HEK293 (cell line): ENCODE data around the gene DCK.

Source experiments
- CTCF ChIP-seq: fragments of 450-650 bp; formaldehyde crosslinking; IDR thresholded peaks from 2 replicates; pipeline ENCODE4 v1.5.1; 2016; ENCODE audit warnings: missing biosample characterization, missing genetic modification characterization
- MZF1 ChIP-seq: fragments of 450-650 bp; formaldehyde crosslinking; IDR thresholded peaks from 2 replicates; pipeline ENCODE4 v1.5.1; 2017; ENCODE audit warnings: missing biosample characterization, missing genetic modification characterization, borderline replicate concordance
- SCRT2 ChIP-seq: fragments of 450-650 bp; formaldehyde crosslinking; IDR thresholded peaks from 2 replicates; pipeline ENCODE4 v1.5.1; 2016; ENCODE audit warnings: missing biosample characterization, missing genetic modification characterization
- YY1 ChIP-seq: fragments of 450-650 bp; formaldehyde crosslinking; IDR thresholded peaks from 2 replicates; pipeline ENCODE4 v1.5.1; 2018; ENCODE audit warnings: missing biosample characterization, missing genetic modification characterization
- YY2 ChIP-seq: fragments of 450-650 bp; formaldehyde crosslinking; IDR thresholded peaks from 2 replicates; pipeline ENCODE4 v1.5.1; 2016; ENCODE audit warnings: missing biosample characterization, missing genetic modification characterization
- ZNF362 ChIP-seq: fragments of 450-650 bp; formaldehyde crosslinking; IDR thresholded peaks from 2 replicates; pipeline ENCODE4 v1.5.1; 2016; ENCODE audit warnings: missing biosample characterization, missing genetic modification characterization
- ZNF664 ChIP-seq: fragments of 450-650 bp; formaldehyde crosslinking; IDR thresholded peaks from 2 replicates; pipeline ENCODE4 v1.5.1; 2016; ENCODE audit warnings: missing biosample characterization, missing genetic modification characterization
- ZNF776 ChIP-seq: fragments of 450-650 bp; formaldehyde crosslinking; IDR thresholded peaks from 2 replicates; pipeline ENCODE4 v1.5.0; 2017; ENCODE audit warnings: missing biosample characterization, missing genetic modification characterization, borderline replicate concordance
- ZSCAN16 ChIP-seq: fragments of 450-650 bp; formaldehyde crosslinking; IDR thresholded peaks from 2 replicates; pipeline ENCODE4 v1.5.1; 2016; ENCODE audit warnings: missing biosample characterization, missing genetic modification characterization
- TF ChIP-seq, protein P1 (sequence below): fragments of 450-650 bp; formaldehyde crosslinking; IDR thresholded peaks from 2 replicates; pipeline ENCODE4 v1.5.1; 2017; ENCODE audit warnings: missing biosample characterization, missing genetic modification characterization
- TF ChIP-seq, protein P2 (sequence below): fragments of 450-650 bp; formaldehyde crosslinking; IDR thresholded peaks from 2 replicates; pipeline ENCODE4 v1.5.1; 2017; ENCODE audit warnings: missing biosample characterization, missing genetic modification characterization

- no peak for TF ChIP-seq ZNF776 (tag by site-specific recombination)
- no peak for TF ChIP-seq CTCF (tag by site-specific recombination)
- TF ChIP-seq ZNF362 (tag by site-specific recombination): no peak
- TF ChIP-seq YY2 (tag by site-specific recombination): no peak
- no peak for TF ChIP-seq YY1 (tag by site-specific recombination)
- TF ChIP-seq, protein P1, sequence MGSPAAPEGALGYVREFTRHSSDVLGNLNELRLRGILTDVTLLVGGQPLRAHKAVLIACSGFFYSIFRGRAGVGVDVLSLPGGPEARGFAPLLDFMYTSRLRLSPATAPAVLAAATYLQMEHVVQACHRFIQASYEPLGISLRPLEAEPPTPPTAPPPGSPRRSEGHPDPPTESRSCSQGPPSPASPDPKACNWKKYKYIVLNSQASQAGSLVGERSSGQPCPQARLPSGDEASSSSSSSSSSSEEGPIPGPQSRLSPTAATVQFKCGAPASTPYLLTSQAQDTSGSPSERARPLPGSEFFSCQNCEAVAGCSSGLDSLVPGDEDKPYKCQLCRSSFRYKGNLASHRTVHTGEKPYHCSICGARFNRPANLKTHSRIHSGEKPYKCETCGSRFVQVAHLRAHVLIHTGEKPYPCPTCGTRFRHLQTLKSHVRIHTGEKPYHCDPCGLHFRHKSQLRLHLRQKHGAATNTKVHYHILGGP (tag by site-specific recombination): no peak
- no peak for TF ChIP-seq ZNF664 (tag by site-specific recombination)
- TF ChIP-seq, protein P2, sequence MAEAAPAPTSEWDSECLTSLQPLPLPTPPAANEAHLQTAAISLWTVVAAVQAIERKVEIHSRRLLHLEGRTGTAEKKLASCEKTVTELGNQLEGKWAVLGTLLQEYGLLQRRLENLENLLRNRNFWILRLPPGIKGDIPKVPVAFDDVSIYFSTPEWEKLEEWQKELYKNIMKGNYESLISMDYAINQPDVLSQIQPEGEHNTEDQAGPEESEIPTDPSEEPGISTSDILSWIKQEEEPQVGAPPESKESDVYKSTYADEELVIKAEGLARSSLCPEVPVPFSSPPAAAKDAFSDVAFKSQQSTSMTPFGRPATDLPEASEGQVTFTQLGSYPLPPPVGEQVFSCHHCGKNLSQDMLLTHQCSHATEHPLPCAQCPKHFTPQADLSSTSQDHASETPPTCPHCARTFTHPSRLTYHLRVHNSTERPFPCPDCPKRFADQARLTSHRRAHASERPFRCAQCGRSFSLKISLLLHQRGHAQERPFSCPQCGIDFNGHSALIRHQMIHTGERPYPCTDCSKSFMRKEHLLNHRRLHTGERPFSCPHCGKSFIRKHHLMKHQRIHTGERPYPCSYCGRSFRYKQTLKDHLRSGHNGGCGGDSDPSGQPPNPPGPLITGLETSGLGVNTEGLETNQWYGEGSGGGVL (tag by site-specific recombination): no peak
- TF ChIP-seq MZF1 (tag by site-specific recombination): no peak
- no peak for TF ChIP-seq SCRT2 (tag by site-specific recombination)
- TF ChIP-seq ZSCAN16 (tag by site-specific recombination): no peak
Observed at GRCh38 chr4:70956549-70957210, 36.8 kb upstream of the DCK start.
